BE2C (cell line): ENCODE data around the gene FAM32A. TPM values are rescaled to one million over a fixed set of nuclear protein-coding genes. Genes with fewer than 3 reads are reported as not detected.
A peak's percentile ranks its signal among the peaks of the same experiment; 100 is the strongest.

ENCODE experiments used
- DNase-seq: peaks from one replicate; pipeline ENCODE4 v3.0.0-alpha.2; 2020
- H3K27me3 ChIP-seq: fragments of 250-450 bp; sonication (Bioruptor Pico); 2 replicates; pipeline ENCODE4 v1.5.1; 2020; ENCODE audit warnings: mild to moderate bottlenecking
- H3K36me3 ChIP-seq: fragments of 250-450 bp; sonication (Bioruptor Pico); 2 replicates; pipeline ENCODE4 v1.5.1; 2020; ENCODE audit warnings: mild to moderate bottlenecking
- H3K4me1 ChIP-seq: fragments of 250-450 bp; sonication (Bioruptor Pico); 2 replicates; pipeline ENCODE4 v1.5.1; 2020
- H3K4me3 ChIP-seq: 2 replicates; pipeline ENCODE4 v1.5.1; 2011; ENCODE audit warnings: low read depth, low read length
- H3K9me3 ChIP-seq: fragments of 250-450 bp; sonication (Bioruptor Pico); 2 replicates; pipeline ENCODE4 v1.5.1; 2020
- CTCF ChIP-seq: IDR thresholded peaks from 2 replicates; pipeline ENCODE4 v1.5.1; 2012; ENCODE audit warnings: mild to moderate bottlenecking, low read depth, low read length
- polyA plus RNA-seq: library from polyadenylated mRNA; unstranded; fragments of >200 nt; gene quantifications from one replicate; pipeline ENCODE4 v1.2.1, GENCODE V29; 2012; ENCODE audit warnings: low read depth, missing spikeins; ENCODE audit not compliant: insufficient read length, insufficient read depth

FAM32A gene
- polyA plus RNA-seq = 272 TPM

DNA sequence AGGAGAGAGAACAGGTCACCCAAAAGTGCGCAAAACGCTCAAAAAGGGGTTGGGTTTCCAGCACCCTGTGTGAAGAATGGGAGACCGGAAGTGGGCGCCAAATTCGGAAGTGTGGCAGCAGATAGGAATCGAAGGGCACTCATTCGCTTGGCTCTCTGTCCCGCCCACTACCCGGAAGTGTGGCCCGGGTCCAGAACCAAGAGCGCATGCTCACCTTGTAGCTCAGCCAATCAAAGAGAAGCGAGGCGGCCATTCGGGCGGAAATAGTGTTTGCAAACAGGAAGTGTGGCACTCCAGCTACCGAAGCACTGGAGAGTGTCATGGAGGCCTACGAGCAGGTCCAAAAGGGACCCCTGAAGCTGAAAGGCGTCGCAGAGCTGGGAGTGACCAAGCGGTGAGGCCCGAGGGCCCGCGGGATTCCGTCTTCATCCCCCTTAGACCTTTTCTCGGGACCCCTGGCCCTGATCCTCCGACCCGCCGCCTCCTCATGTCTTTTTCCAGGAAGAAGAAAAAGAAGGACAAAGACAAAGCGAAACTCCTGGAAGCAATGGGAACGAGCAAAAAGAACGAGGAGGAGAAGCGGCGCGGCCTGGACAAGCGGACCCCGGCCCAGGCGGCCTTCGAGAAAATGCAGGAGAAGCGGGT lies at the start of gene FAM32A:
Gene FAM32A (plus strand): TSS at position 288 of the 645 bp plus-strand sequence. CDS start 33 bp downstream, at position 321.
- peak; percentile 98 for DNase-seq
- TF ChIP-seq CTCF = no peak
- Histone ChIP-seq H3K4me1 (no peaks in the 10 kb centered on the region), H3K36me3 (peaks cover 19% of the 10 kb centered on the region), H3K4me3 (peak within 1 kb of the TSS; percentile 98), H3K9me3 (no peaks in the 10 kb centered on the region), H3K27me3 (peaks cover 3% of the 10 kb centered on the region)

DNA sequence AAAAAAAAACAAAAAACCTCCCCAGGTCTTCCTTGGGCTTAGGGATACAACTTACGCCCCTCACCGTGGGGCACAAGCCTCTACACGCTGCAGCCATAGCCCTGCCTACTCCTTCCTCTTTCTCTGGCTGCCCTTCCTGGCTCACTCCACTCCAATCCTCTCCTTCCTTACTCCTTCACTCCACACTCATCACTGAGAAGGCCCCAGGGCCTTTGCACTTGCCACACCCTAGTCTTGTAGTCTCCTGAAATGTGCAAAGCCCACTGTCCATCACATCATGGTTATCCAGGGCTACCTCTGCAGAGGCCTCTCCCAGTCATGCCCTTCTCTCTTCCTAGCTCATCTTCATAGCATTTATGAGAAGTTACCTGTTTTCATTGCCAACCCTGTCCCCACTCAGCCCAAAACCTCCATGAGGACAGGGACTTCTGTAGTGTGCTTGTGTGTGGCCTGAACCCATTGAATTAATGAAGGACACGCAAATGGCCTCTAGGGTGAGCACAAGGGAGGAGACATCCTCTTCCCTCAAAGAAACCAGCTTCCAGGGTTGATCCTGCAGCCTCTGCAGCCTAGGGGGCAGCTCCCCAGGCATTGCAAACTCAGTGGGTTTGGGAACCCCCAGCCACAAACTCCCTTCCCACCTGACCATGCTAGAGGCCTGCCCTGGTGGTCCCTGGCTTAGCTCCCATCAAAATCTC lies 49.6 kb upstream of the FAM32A start:
- Histone ChIP-seq H3K36me3 (peaks cover 23% of the 10 kb centered on the region), H3K9me3 (no peaks in the 10 kb centered on the region), H3K4me3 (no peak overlapping the region), H3K4me1 (no peaks in the 10 kb centered on the region), H3K27me3 (no peaks in the 10 kb centered on the region)
- no peak for TF ChIP-seq CTCF
- no peak for DNase-seq

- no peaks in the 10 kb centered on the region for H3K9me3 ChIP-seq
- no peak overlapping the region for H3K4me3 ChIP-seq
- DNase-seq = no peak
- peaks cover 23% of the 10 kb centered on the region for H3K36me3 ChIP-seq
- no peaks in the 10 kb centered on the region for H3K4me1 ChIP-seq
- TF ChIP-seq CTCF = no peak
- no peaks in the 10 kb centered on the region for H3K27me3 ChIP-seq
Observed at GRCh38 chr19:16136185-16136999, 48.8 kb upstream of the FAM32A start.

DNA sequence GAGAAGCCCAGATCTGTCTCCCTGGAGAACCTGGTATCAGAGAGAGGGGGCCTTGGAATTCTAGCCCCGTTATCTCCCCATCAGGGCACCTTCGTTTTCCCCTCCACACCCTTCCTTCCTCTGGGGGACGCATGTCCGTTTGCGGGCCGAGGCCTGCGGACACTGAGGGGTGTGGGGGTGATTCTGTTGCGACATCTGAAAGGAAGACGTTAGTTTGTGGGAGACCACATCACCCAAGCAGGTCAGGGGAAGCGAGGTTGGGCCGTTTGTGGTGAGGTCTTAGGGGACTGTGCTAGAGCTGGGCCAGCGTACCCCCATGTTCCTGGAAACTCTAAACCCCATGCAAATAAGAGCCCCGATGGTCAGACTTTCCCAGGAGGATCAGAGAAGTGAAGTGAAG lies 45.5 kb upstream of the FAM32A start:
- no peak for DNase-seq
- Histone ChIP-seq H3K36me3 (no peaks in the 10 kb centered on the region), H3K4me1 (no peaks in the 10 kb centered on the region), H3K4me3 (no peak overlapping the region), H3K27me3 (no peaks in the 10 kb centered on the region), H3K9me3 (no peaks in the 10 kb centered on the region)
- TF ChIP-seq CTCF = no peak

GRCh38 chr19:16141043-16141442 lies 44.2 kb upstream of the FAM32A start:
- no peak for DNase-seq
- Histone ChIP-seq H3K4me3 (no peak overlapping the region), H3K4me1 (no peaks in the 10 kb centered on the region), H3K27me3 (no peaks in the 10 kb centered on the region), H3K36me3 (no peaks in the 10 kb centered on the region), H3K9me3 (no peaks in the 10 kb centered on the region)
- no peak for TF ChIP-seq CTCF
